OCI-LY7 (cell line): ENCODE results near the gene OAF. TPM values are rescaled to one million over a fixed set of nuclear protein-coding genes. Genes with fewer than 3 reads are reported as not detected.

Experiments used
- BruUV-seq: library from RNA; stranded (reverse); fragments of 400-500 nt; replicated peaks from 2 replicates; lab custom pipeline; 2021; lab: Mats Ljungman, UMichigan
- CTCF ChIA-PET: fragments of 300-600 bp; sonication (Branson Sonifier 250); formaldehyde crosslinking; loops from one replicate; lab custom pipeline; 2022; ENCODE audit warnings: antibody characterized with exemption; ENCODE audit not compliant: unreplicated experiment; lab: Charles Lee
- POLR2A ChIA-PET: fragments of 300-600 bp; sonication (Branson Sonifier 250); formaldehyde crosslinking; loops from one replicate; lab custom pipeline; 2022; ENCODE audit warnings: antibody characterized with exemption; lab: Charles Lee
- DNase-seq: peaks from one replicate; pipeline ENCODE4 v3.0.0-alpha.2; 2015; ENCODE audit warnings: low spot score
- H2AFZ ChIP-seq: fragments of 200-600 bp; sonication (generic), shearing (Covaris generic); 2 replicates; pipeline ENCODE4 v1.6.1; 2014; ENCODE audit warnings: mild to moderate bottlenecking, antibody characterized with exemption, low read length, moderate library complexity
- H3K27ac ChIP-seq: fragments of 200-600 bp; sonication (generic); 2 replicates; pipeline ENCODE4 v1.5.1; 2014; ENCODE audit warnings: mixed run types, low read depth, mild to moderate bottlenecking, moderate library complexity, low read length, inconsistent platforms; ENCODE audit not compliant: poor library complexity, severe bottlenecking
- H3K36me3 ChIP-seq: fragments of 200-600 bp; sonication (generic); 2 replicates; pipeline ENCODE4 v1.6.1; 2014; ENCODE audit warnings: mild to moderate bottlenecking, antibody characterized with exemption, low read length, moderate library complexity, mixed read lengths; ENCODE audit not compliant: insufficient read depth
- H3K4me1 ChIP-seq: fragments of 200-600 bp; sonication (generic); 2 replicates; pipeline ENCODE4 v1.5.1; 2014; ENCODE audit warnings: mild to moderate bottlenecking, low read length; ENCODE audit not compliant: insufficient read depth, poor library complexity, severe bottlenecking
- H3K4me2 ChIP-seq: fragments of 200-600 bp; sonication (generic); 2 replicates; pipeline ENCODE4 v1.6.1; 2014; ENCODE audit warnings: mild to moderate bottlenecking, low read length
- H3K4me3 ChIP-seq: fragments of 200-600 bp; sonication (generic); 2 replicates; pipeline ENCODE4 v1.5.1; 2014; ENCODE audit warnings: mild to moderate bottlenecking, low read depth, low read length; ENCODE audit not compliant: poor library complexity, severe bottlenecking
- H3K79me2 ChIP-seq: fragments of 200-600 bp; sonication (generic); 2 replicates; pipeline ENCODE4 v1.6.1; 2016; ENCODE audit warnings: low read depth, mild to moderate bottlenecking, low read length, moderate library complexity, mixed read lengths; ENCODE audit not compliant: insufficient read depth
- H3K9me2 ChIP-seq: fragments of 200-600 bp; sonication (generic); 2 replicates; pipeline ENCODE4 v1.6.1; 2016; ENCODE audit warnings: mild to moderate bottlenecking, low read length, mixed read lengths; ENCODE audit not compliant: insufficient read depth
- H3K9me3 ChIP-seq: fragments of 200-600 bp; sonication (generic); 2 replicates; pipeline ENCODE4 v1.6.1; 2014; ENCODE audit warnings: mild to moderate bottlenecking, mixed run types, low read length, mixed read lengths
- H4K20me1 ChIP-seq: fragments of 200-600 bp; sonication (generic); 2 replicates; pipeline ENCODE4 v1.6.1; 2014; ENCODE audit warnings: mild to moderate bottlenecking, antibody characterized with exemption, low read length, moderate library complexity, mixed read lengths; ENCODE audit not compliant: insufficient read depth
- EZH2phosphoT487 ChIP-seq: fragments of 200-600 bp; sonication (generic); IDR thresholded peaks from 2 replicates; pipeline ENCODE4 v1.6.1; 2018; ENCODE audit warnings: low read depth, borderline replicate concordance, mild to moderate bottlenecking, mixed run types, antibody characterized with exemption, low read length, moderate library complexity, mixed read lengths
- intact Hi-C: fragments of 100-400 bp; cut with micrococcal nuclease; formaldehyde crosslinking; loops from one replicate; pipeline ENCODE4 v1.10.0; 2022; ENCODE audit not compliant: unreplicated experiment
- total RNA-seq, 2 experiments: library from RNA; depleted of rRNA in 1 of 2; stranded (reverse); fragments of >200 nt in 1 of 2; shearing (Covaris generic) in 1 of 2; gene quantifications; 2 replicates each; pipeline ENCODE4 v1.2.3, GENCODE V29; 2014 to 2022
- TF ChIP-seq, protein P1 (sequence below): fragments of 200-600 bp; sonication (generic); conservative IDR thresholded peaks from 2 replicates; pipeline ENCODE4 v1.5.1; 2014; ENCODE audit warnings: mild to moderate bottlenecking, antibody characterized with exemption, low read length, moderate library complexity, mixed read lengths

Gene OAF
- total RNA-seq, 2 experiments from 2014 or later, result 3.4 to 3.8 TPM

DNA sequence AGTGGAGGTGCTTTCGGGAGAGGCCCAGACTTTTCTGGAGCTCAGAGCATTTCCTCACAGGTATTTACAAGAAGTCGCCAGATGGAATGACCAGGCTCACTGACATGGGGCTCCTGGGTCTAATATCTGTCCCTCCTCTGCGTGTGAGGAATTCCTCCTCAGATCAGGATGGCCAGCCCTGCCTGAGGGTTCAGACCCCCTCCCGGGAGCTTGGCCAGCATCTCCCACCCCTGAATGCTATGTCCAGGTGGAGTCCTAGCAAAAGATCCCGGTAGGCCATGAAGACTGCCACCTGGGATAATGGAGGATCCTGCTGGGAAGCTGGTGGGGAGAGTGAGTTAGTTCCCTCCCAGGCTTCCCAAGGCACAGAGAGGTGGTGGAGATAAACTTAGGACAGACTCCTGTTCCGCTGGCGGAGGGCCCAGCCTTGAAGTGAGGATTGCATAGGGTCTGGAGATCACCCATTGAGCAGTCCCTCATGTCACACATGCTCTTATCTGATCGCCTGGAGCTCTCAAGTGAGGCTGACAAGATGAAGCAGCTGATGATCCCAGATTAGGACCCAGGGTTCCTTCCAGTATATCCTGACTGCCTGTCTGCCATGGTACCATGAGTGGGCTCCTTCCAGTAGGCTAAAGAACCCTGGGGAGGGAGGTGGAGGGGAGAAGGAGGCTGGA lies 5.7 kb downstream of the OAF start:
- Histone ChIP-seq H3K36me3 (no peaks in the 10 kb centered on the region), H3K4me2 (no peak overlapping the region), H2AFZ (no peak overlapping the region), H3K79me2 (no peaks in the 10 kb centered on the region), H3K4me1 (peaks cover 3% of the 10 kb centered on the region), H3K9me2 (no peaks in the 10 kb centered on the region), H3K9me3 (no peaks in the 10 kb centered on the region), H4K20me1 (no peaks in the 10 kb centered on the region), H3K27ac (no peak overlapping the region), H3K4me3 (no peak overlapping the region)
- POLR2A ChIA-PET, result no interaction called here
- no peak for TF ChIP-seq EZH2phosphoT487
- TF ChIP-seq, protein P1, sequence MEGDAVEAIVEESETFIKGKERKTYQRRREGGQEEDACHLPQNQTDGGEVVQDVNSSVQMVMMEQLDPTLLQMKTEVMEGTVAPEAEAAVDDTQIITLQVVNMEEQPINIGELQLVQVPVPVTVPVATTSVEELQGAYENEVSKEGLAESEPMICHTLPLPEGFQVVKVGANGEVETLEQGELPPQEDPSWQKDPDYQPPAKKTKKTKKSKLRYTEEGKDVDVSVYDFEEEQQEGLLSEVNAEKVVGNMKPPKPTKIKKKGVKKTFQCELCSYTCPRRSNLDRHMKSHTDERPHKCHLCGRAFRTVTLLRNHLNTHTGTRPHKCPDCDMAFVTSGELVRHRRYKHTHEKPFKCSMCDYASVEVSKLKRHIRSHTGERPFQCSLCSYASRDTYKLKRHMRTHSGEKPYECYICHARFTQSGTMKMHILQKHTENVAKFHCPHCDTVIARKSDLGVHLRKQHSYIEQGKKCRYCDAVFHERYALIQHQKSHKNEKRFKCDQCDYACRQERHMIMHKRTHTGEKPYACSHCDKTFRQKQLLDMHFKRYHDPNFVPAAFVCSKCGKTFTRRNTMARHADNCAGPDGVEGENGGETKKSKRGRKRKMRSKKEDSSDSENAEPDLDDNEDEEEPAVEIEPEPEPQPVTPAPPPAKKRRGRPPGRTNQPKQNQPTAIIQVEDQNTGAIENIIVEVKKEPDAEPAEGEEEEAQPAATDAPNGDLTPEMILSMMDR, result no peak
- DNase-seq, result no peak
- CTCF ChIA-PET, result interaction anchor here (0.6 kb wide), 1 partner anchor 29 kb away, joined by 3 read pairs; no protein-coding TSS in a partner anchor
- BruUV-seq, result no TSS peak
- intact Hi-C loops, result no loop called here

DNA sequence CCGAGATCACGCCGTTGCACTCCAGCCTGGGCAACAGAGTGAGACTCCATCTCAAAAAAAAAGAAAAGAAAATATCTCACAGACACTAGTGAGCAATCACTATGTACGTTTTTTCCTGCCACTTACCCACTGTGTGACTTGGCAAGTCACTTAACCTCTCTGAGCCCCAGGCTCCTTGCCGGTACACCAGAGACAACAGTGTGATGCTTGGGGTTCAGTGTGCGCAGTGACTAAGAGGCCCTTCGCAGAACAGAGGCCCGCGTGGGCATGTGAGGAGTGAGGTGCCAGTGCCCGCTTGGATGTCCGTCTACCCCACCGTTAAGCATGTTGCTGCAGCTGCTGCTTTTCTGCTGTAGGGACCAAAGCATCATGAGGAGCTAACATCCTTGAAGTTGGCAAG lies 6.7 kb downstream of the OAF start:
- H3K27ac ChIP-seq, result no peak overlapping the region
- H3K9me3 ChIP-seq, result no peaks in the 10 kb centered on the region
- no peaks in the 10 kb centered on the region for H3K79me2 ChIP-seq
- no peaks in the 10 kb centered on the region for H3K4me1 ChIP-seq
- no peak for DNase-seq
- TF ChIP-seq, protein P1, result no peak
- TF ChIP-seq EZH2phosphoT487, result no peak
- POLR2A ChIA-PET, result no interaction called here
- H3K4me2 ChIP-seq, result no peak overlapping the region
- H3K9me2 ChIP-seq, result no peaks in the 10 kb centered on the region
- H2AFZ ChIP-seq, result no peak overlapping the region
- no peaks in the 10 kb centered on the region for H3K36me3 ChIP-seq
- no peak overlapping the region for H3K4me3 ChIP-seq
- CTCF ChIA-PET, result no interaction called here
- intact Hi-C loops, result no loop called here
- no peaks in the 10 kb centered on the region for H4K20me1 ChIP-seq
- BruUV-seq, result no TSS peak
